A549 (cell line): ENCODE data around the gene CHTF8. TPM values are rescaled to one million over a fixed set of nuclear protein-coding genes. Genes with fewer than 3 reads are reported as not detected.

Experiments used
- ATAC-seq, 2 experiments: fragments of 200-7000 bp in 1 of 2; fragments of >200 bp in 1 of 2; cut with Nextera tagmentation in 1 of 2; cut with Tn5 transposase in 1 of 2; 3 replicates each; pipeline versions ENCODE4 v1.8.0 to v1.9.1; 2018 to 2020; ENCODE audit warnings: mild to moderate bottlenecking in 1 of 2, moderate library complexity in 1 of 2
- CTCF ChIA-PET: fragments of 300-600 bp; sonication (Branson Sonifier 250); formaldehyde crosslinking; extraction: SDS; loops from one replicate; lab custom pipeline; 2021; ENCODE audit warnings: antibody characterized with exemption, inconsistent platforms; lab: Yijun Ruan, JAX
- POLR2A ChIA-PET: fragments of 350-600 bp; formaldehyde crosslinking; extraction: SDS; loops from one replicate; lab custom pipeline; 2021; ENCODE audit warnings: antibody characterized with exemption, inconsistent platforms; lab: Yijun Ruan, JAX
- DNase-seq, 2 experiments: peaks; one replicate each; pipeline versions ENCODE4 v3.0.0 to v3.0.0-alpha.2; 2011 to 2016; ENCODE audit warnings: low read depth in 1 of 2, low spot score in 1 of 2
- FAIRE-seq: peaks from 2 replicates; lab custom pipeline; 2011; peaks lifted over from hg19 to GRCh38; lab: Jason Lieb, UNC
- H3K27ac ChIP-seq, 2 experiments: fragments of >200 bp; sonication (Bioruptor Twin); formaldehyde crosslinking; 3 replicates each; pipeline ENCODE4 v1.5.1; 2016 to 2017
- H3K4me1 ChIP-seq: fragments of >200 bp; sonication (Bioruptor Twin); formaldehyde crosslinking; 3 replicates; pipeline ENCODE4 v1.6.1; 2016
- H3K4me2 ChIP-seq: fragments of >200 bp; sonication (Bioruptor Twin); formaldehyde crosslinking; 3 replicates; pipeline ENCODE4 v1.6.1; 2016
- H3K4me3 ChIP-seq: fragments of >200 bp; sonication (Bioruptor Twin); formaldehyde crosslinking; 3 replicates; pipeline ENCODE4 v1.5.1; 2016
- H3K9me3 ChIP-seq: fragments of >200 bp; sonication (Bioruptor Twin); formaldehyde crosslinking; 3 replicates; pipeline ENCODE4 v1.6.1; 2016
- EHF ChIP-seq: fragments of 250-450 bp; sonication (Bioruptor Pico); IDR thresholded peaks from 2 replicates; pipeline ENCODE4 v1.5.0; 2020; ENCODE audit warnings: mild to moderate bottlenecking
- EP300 ChIP-seq, 2 experiments: fragments of >200 bp; sonication (Bioruptor Twin); formaldehyde crosslinking; IDR thresholded peaks; 2 replicates in 1 of 2; 3 replicates in 1 of 2; pipeline ENCODE4 v1.6.1; 2016 to 2017
- GATA3 ChIP-seq: IDR thresholded peaks from 2 replicates; pipeline ENCODE4 v1.6.1; 2012; ENCODE audit warnings: borderline replicate concordance
- HOXB13 ChIP-seq: fragments of 250-450 bp; sonication (Bioruptor Pico); IDR thresholded peaks from 2 replicates; pipeline ENCODE4 v1.5.0; 2020; ENCODE audit warnings: low read depth, mild to moderate bottlenecking, moderate library complexity
- KDM1A ChIP-seq: fragments of 200-600 bp; sonication (generic); IDR thresholded peaks from 2 replicates; pipeline ENCODE4 v1.6.1; 2016; ENCODE audit warnings: low read depth, mild to moderate bottlenecking
- RAD21 ChIP-seq, 2 experiments: fragments of >200 bp in 1 of 2; sonication (Bioruptor Twin) in 1 of 2; formaldehyde crosslinking in 1 of 2; IDR thresholded peaks in 1 of 2; conservative IDR thresholded peaks in 1 of 2; 2 replicates in 1 of 2; 3 replicates in 1 of 2; pipeline ENCODE4 v1.6.1; 2012 to 2018; ENCODE audit warnings: inconsistent platforms in 1 of 2
- RCOR1 ChIP-seq: fragments of 150-350 bp; IDR thresholded peaks from 2 replicates; pipeline ENCODE4 v1.6.1; 2014; ENCODE audit warnings: antibody characterized with exemption, low read length, low read depth
- RFX5 ChIP-seq: fragments of 450-650 bp; IDR thresholded peaks from 2 replicates; pipeline ENCODE4 v1.7.1; 2014; ENCODE audit warnings: antibody characterized with exemption, mild to moderate bottlenecking, moderate library complexity
- SMC3 ChIP-seq: fragments of >200 bp; sonication (Bioruptor Twin); formaldehyde crosslinking; IDR thresholded peaks from 3 replicates; pipeline ENCODE4 v1.6.1; 2018; ENCODE audit warnings: inconsistent platforms
- ZC3H11A ChIP-seq: fragments of 450-650 bp; IDR thresholded peaks from 2 replicates; pipeline ENCODE4 v1.6.1; 2014; ENCODE audit warnings: antibody characterized with exemption, mild to moderate bottlenecking
- ZFP36 ChIP-seq: fragments of 450-650 bp; IDR thresholded peaks from 2 replicates; pipeline ENCODE4 v1.6.1; 2014; ENCODE audit warnings: borderline replicate concordance; ENCODE audit not compliant: partially characterized antibody
- WGBS: methylation state at CpG from one replicate; pipeline ENCODE4 v1.1.6; 2017; ENCODE audit errors: missing lambda C conversion rate; 5-methylcytosine and 5-hydroxymethylcytosine counted together
- polyA plus RNA-seq, 4 experiments: library from polyadenylated mRNA; depleted of rRNA in 3 of 4; stranded (reverse); fragments of >200 nt; fragmentation: RNase III in 1 of 4; extraction: RNeasy Plus Mini Kit Qiagen cat#74134 plus additional on column Dnase treatment in 1 of 4; gene quantifications; 2 replicates in 3 of 4; 3 replicates in 1 of 4; pipeline ENCODE4 v1.2.3, GENCODE V29; 2011 to 2017
- TF ChIP-seq, protein P1 (sequence below): IDR thresholded peaks from 2 replicates; pipeline ENCODE4 v1.6.1; 2012
- TF ChIP-seq, protein P2 (sequence below): IDR thresholded peaks from 2 replicates; pipeline ENCODE4 v1.6.1; 2012; ENCODE audit warnings: low read depth, borderline replicate concordance
- TF ChIP-seq, protein P3 (sequence below): fragments of 200-600 bp; sonication (generic); IDR thresholded peaks from 2 replicates; pipeline ENCODE4 v1.6.1; 2016; ENCODE audit warnings: antibody characterized with exemption, mild to moderate bottlenecking, moderate library complexity
- TF ChIP-seq, protein P4 (sequence below): fragments of >200 bp; sonication (Bioruptor Twin); formaldehyde crosslinking; IDR thresholded peaks from 3 replicates; pipeline ENCODE4 v1.6.1; 2016
- TF ChIP-seq, protein P5 (sequence below): fragments of >200 bp; sonication (Bioruptor Twin); formaldehyde crosslinking; IDR thresholded peaks from 3 replicates; pipeline ENCODE4 v1.5.1; 2016
- TF ChIP-seq, protein P6 (sequence below): fragments of 250-450 bp; sonication (Bioruptor Pico); IDR thresholded peaks from 2 replicates; pipeline ENCODE4 v1.5.0; 2020; ENCODE audit warnings: low read depth, mild to moderate bottlenecking, moderate library complexity

CHTF8 gene
- polyA plus RNA-seq, 2 of the 4 experiments (the other 2 are of a cell fraction), result 78.7 to 81.6 TPM

DNA sequence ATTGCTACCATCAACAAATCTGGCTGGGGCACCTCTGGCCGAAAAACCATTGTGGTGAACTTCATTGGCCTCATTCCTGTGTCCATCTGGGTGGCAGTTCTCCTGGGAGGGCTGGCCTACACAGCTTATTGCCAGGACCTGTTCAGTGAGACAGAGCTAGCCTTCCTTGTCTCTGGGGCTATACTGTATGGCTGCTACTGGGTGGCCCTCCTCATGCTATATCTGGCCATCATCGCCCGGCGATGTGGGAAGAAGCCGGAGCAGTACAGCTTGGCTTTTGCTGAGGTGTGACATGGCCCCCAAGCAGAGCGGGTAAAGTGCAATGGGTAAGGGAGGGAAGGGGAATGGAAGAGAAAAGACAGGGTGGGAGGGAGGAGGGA is 17.4 kb downstream of the CHTF8 start (continued):
- TF ChIP-seq, protein P1, sequence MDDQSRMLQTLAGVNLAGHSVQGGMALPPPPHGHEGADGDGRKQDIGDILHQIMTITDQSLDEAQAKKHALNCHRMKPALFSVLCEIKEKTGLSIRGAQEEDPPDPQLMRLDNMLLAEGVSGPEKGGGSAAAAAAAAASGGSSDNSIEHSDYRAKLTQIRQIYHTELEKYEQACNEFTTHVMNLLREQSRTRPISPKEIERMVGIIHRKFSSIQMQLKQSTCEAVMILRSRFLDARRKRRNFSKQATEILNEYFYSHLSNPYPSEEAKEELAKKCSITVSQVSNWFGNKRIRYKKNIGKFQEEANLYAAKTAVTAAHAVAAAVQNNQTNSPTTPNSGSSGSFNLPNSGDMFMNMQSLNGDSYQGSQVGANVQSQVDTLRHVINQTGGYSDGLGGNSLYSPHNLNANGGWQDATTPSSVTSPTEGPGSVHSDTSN, result no peak
- TF ChIP-seq ZFP36, result no peak
- TF ChIP-seq EP300 (IDR thresholded peaks at IDR 0.05), result no peak

DNA sequence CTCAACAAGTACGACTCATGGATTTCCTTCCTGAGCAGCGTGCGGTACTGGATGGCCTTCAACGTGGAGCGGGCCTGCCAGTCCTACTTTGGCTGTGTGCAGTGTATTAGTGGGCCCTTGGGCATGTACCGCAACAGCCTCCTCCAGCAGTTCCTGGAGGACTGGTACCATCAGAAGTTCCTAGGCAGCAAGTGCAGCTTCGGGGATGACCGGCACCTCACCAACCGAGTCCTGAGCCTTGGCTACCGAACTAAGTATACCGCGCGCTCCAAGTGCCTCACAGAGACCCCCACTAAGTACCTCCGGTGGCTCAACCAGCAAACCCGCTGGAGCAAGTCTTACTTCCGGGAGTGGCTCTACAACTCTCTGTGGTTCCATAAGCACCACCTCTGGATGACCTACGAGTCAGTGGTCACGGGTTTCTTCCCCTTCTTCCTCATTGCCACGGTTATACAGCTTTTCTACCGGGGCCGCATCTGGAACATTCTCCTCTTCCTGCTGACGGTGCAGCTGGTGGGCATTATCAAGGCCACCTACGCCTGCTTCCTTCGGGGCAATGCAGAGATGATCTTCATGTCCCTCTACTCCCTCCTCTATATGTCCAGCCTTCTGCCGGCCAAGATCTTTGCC is 17.9 kb downstream of the CHTF8 start:
- POLR2A ChIA-PET, result interaction anchor here (0.5 to 1.6 kb wide), 2 partner anchors 9 to 247 kb away, joined by 5 read pairs; partner anchors contain the start of gene HAS3
- H3K4me3 ChIP-seq, result no peak overlapping the region
- no peak for TF ChIP-seq HOXB13 (CRISPR knock-in tag)
- no peak for TF ChIP-seq EHF (CRISPR knock-in tag)
- TF ChIP-seq, all 56 proteins: peak for 0
- no peak overlapping the region for H3K4me2 ChIP-seq
- whole genome bisulfite sequencing, result 96% methylated on average over 25 of the region's 25 CpGs
- H3K4me1 ChIP-seq, result no peaks in the 10 kb centered on the region
- no peak overlapping the region for H3K27ac ChIP-seq
- no peak for DNase-seq
- H3K9me3 ChIP-seq, result no peaks in the 10 kb centered on the region
- ATAC-seq, result no peak
- CTCF ChIA-PET, result interaction anchor here (0.6 to 24.8 kb wide), 13 partner anchors 9 to 342 kb away, joined by 3 to 503 read pairs (median 4); partner anchors contain the start of gene HAS3
- no peak for FAIRE-seq

DNA sequence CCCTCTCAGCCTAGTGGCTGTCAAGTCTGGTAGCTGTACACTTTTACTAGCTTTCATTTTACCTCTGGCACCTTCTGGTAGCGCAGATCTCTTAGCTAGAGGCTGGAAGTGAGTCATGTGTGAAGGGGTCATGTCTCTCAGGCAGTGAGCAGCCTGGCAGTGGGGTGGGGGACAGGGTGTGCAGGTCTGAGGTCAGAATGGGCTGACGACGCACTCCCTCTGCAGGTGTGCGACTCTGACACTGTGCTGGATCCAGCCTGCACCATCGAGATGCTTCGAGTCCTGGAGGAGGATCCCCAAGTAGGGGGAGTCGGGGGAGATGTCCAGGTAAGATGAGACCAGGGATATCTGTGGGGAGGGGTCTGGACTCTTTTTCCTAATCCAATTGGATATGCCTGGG is 19.2 kb downstream of the CHTF8 start:
- FAIRE-seq, result no peak
- Histone ChIP-seq H3K4me3 (no peak overlapping the region), H3K4me2 (no peak overlapping the region), H3K9me3 (no peaks in the 10 kb centered on the region), H3K27ac (no peak overlapping the region), H3K4me1 (peaks cover 5% of the 10 kb centered on the region)
- WGBS, result 94% methylated on average over 7 of the region's 7 CpGs
- CTCF ChIA-PET, result interaction anchor here (0.7 to 24.8 kb wide), 27 partner anchors 11 to 266 kb away, joined by 3 to 503 read pairs (median 4); no protein-coding TSS in a partner anchor
- no peak for DNase-seq
- POLR2A ChIA-PET, result no interaction called here
- TF ChIP-seq ZC3H11A (no peak), RFX5 (no peak), KDM1A (no peak)
- TF ChIP-seq, protein P2, sequence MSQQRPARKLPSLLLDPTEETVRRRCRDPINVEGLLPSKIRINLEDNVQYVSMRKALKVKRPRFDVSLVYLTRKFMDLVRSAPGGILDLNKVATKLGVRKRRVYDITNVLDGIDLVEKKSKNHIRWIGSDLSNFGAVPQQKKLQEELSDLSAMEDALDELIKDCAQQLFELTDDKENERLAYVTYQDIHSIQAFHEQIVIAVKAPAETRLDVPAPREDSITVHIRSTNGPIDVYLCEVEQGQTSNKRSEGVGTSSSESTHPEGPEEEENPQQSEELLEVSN, result no peak
- TF ChIP-seq, protein P3, sequence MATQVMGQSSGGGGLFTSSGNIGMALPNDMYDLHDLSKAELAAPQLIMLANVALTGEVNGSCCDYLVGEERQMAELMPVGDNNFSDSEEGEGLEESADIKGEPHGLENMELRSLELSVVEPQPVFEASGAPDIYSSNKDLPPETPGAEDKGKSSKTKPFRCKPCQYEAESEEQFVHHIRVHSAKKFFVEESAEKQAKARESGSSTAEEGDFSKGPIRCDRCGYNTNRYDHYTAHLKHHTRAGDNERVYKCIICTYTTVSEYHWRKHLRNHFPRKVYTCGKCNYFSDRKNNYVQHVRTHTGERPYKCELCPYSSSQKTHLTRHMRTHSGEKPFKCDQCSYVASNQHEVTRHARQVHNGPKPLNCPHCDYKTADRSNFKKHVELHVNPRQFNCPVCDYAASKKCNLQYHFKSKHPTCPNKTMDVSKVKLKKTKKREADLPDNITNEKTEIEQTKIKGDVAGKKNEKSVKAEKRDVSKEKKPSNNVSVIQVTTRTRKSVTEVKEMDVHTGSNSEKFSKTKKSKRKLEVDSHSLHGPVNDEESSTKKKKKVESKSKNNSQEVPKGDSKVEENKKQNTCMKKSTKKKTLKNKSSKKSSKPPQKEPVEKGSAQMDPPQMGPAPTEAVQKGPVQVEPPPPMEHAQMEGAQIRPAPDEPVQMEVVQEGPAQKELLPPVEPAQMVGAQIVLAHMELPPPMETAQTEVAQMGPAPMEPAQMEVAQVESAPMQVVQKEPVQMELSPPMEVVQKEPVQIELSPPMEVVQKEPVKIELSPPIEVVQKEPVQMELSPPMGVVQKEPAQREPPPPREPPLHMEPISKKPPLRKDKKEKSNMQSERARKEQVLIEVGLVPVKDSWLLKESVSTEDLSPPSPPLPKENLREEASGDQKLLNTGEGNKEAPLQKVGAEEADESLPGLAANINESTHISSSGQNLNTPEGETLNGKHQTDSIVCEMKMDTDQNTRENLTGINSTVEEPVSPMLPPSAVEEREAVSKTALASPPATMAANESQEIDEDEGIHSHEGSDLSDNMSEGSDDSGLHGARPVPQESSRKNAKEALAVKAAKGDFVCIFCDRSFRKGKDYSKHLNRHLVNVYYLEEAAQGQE, result no peak
- no peak for ATAC-seq

DNA sequence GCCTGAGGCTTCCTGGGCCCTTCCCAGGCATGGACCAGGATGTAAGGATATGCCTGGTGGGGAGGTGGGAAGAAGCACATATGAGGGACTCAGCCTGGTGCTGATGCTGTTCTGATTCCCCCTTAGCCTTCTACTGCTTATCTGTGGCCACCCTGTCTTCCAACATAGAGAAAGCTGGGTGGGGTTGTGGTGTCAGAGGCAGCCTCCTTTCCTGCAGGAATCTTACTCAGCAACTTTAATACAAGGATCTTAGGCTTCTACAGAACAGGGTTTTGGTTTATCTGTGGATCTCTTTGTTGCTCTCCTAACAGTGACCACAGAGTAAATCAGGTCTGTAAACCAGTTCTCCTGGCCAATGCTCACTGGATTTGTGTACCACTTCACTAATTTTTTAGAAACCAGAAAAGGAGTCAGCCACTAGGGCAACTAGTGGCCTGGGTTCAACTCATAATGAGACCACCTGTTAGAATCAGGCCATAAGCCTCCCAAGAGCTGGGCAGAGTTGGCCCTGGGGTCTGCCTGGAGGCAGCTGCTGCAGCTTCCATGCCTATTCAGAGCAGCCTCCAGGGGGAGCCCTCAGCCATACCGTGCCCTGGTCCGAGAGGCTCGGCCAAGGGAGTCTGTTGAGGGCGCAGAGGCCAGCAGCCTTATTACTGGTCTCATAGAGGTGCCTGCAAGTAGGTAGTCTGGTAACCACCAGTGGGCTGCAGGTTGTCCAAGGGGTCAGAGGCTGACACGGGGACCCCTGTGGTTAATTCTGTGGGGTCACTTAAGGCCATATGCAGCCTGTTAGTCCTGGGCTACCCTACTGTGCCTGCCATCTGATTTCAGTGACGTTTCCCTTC is 19.9 kb downstream of the CHTF8 start:
- ChIA-PET CTCF (interaction anchor here (0.5 to 24.8 kb wide), 40 partner anchors 11 to 269 kb away, joined by 3 to 503 read pairs (median 4); partner anchors contain the start of gene TANGO6), POLR2A (no interaction called here)
- ATAC-seq, result peak; percentile 89 to 92
- FAIRE-seq, result no peak
- 30% methylated on average over 2 of the region's 6 CpGs for WGBS
- H3K9me3 ChIP-seq, result no peaks in the 10 kb centered on the region
- peak overlapping the region in 1 of 2 experiments; percentile 17; a peak in 1 of 6 replicates for H3K27ac ChIP-seq
- peak; percentile 66 to 85 for DNase-seq
- peaks cover 12% of the 10 kb centered on the region for H3K4me1 ChIP-seq
- no peak overlapping the region for H3K4me3 ChIP-seq
- no peak overlapping the region for H3K4me2 ChIP-seq
- no peak for TF ChIP-seq RCOR1
- TF ChIP-seq, protein P4, sequence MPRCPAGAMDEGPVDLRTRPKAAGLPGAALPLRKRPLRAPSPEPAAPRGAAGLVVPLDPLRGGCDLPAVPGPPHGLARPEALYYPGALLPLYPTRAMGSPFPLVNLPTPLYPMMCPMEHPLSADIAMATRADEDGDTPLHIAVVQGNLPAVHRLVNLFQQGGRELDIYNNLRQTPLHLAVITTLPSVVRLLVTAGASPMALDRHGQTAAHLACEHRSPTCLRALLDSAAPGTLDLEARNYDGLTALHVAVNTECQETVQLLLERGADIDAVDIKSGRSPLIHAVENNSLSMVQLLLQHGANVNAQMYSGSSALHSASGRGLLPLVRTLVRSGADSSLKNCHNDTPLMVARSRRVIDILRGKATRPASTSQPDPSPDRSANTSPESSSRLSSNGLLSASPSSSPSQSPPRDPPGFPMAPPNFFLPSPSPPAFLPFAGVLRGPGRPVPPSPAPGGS, result no peak
- TF ChIP-seq SMC3, result peak; percentile 66
- TF ChIP-seq RAD21 (conservative IDR thresholded peaks at IDR 0.05 in 1 of 2, IDR thresholded peaks at IDR 0.05 in 1 of 2), result peak; percentile 53 to 55
- no peak for TF ChIP-seq GATA3
- TF ChIP-seq, protein P5, sequence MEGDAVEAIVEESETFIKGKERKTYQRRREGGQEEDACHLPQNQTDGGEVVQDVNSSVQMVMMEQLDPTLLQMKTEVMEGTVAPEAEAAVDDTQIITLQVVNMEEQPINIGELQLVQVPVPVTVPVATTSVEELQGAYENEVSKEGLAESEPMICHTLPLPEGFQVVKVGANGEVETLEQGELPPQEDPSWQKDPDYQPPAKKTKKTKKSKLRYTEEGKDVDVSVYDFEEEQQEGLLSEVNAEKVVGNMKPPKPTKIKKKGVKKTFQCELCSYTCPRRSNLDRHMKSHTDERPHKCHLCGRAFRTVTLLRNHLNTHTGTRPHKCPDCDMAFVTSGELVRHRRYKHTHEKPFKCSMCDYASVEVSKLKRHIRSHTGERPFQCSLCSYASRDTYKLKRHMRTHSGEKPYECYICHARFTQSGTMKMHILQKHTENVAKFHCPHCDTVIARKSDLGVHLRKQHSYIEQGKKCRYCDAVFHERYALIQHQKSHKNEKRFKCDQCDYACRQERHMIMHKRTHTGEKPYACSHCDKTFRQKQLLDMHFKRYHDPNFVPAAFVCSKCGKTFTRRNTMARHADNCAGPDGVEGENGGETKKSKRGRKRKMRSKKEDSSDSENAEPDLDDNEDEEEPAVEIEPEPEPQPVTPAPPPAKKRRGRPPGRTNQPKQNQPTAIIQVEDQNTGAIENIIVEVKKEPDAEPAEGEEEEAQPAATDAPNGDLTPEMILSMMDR, result peak; percentile 77
- TF ChIP-seq, protein P6, sequence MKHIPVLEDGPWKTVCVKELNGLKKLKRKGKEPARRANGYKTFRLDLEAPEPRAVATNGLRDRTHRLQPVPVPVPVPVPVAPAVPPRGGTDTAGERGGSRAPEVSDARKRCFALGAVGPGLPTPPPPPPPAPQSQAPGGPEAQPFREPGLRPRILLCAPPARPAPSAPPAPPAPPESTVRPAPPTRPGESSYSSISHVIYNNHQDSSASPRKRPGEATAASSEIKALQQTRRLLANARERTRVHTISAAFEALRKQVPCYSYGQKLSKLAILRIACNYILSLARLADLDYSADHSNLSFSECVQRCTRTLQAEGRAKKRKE, result no peak
